SIG-M5 treated with dmso at 0.1 percent for 504 hours (cell line): ENCODE data around the gene APOL1.
"Not testable (repeated sequence)": the region's sequence is repeated elsewhere in the genome, so short reads cannot be mapped to it uniquely, and the experiment has no call there.

Source experiments
- DNase-seq: peaks from one replicate; lab custom pipeline; 2025; ENCODE audit not compliant: unreplicated experiment; lab: John Stamatoyannopoulos, UW

APOL1 gene

DNA sequence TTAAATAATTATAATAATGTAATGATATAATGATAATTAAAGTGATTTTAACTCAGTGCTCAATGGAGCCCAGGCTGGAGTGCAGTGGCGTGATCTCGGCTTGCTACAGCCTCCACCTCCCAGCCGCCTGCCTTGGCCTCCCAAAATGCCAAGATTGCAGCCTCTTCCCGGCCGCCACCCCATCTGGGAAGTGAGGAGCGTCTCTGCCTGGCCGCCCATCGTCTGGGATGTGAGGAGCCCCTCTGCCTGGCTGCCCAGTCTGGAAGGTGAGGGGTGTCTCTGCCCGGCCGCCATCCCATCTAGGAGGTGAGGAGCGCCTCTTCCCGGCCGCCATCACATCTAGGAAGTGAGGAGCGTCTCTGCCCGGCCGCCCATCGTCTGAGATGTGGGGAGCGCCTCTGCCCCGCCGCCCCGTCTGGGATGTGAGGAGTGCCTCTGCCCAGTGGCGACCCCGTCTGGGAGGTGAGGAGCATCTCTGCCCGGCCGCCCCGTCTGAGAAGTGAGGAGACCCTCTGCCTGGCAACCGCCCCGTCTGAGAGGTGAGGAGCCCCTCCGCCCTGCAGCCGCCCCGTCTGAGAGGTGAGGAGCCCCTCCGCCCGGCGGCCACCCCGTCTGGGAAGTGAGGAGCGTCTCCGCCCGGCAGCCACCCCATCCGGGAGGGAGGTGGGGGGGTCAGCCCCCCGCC lies 37.6 kb downstream of the APOL1 start:
- not testable (repeated sequence) for DNase-seq

DNA sequence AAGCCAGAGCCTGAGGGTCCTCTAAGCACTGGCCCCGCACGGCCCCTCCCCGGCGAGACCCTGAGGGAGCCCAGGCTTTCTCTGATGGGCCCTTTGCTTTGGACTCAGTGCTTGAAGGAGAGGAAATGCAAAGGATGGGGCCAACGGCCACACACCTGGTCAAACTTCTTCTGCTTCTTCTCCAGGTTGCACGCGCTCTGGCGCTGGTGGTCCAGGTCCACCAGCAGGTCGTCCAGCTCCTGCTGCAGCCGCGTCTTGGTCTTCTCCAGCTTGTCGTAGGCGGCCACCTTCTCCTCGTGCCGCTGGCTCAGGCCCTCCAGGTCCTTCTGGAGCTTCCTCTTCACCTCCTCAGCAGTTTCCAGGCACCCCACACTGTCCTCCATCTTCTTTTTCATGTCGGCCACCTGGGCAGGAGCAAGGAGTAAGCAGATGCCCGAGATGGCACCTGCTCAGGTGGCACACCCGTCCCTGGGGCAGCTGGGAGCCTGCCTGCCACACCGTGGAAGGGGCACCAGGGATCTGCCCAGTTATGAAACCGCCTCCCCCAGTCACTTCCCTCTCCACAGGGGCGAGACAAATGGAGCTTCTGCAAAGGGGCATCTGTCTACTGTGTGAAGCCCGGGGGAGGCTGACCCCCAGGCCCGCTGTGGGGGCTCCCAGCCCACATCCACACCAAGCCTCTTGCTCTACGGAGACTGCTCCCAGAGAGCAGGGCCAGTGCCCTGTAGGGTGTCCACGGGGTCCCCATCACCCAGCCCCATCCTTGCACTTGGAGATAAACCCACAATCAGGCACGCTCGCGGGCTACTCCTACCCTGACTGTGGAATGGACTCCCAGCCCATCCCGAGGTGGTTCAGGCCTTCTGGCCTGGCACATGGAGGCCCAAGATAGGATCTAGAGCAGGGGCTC lies 39.2 kb downstream of the APOL1 start:
- DNase-seq: no peak

GRCh38 chr22:36292823-36293530 lies 40.0 kb downstream of the APOL1 start:
- no peak for DNase-seq

DNA sequence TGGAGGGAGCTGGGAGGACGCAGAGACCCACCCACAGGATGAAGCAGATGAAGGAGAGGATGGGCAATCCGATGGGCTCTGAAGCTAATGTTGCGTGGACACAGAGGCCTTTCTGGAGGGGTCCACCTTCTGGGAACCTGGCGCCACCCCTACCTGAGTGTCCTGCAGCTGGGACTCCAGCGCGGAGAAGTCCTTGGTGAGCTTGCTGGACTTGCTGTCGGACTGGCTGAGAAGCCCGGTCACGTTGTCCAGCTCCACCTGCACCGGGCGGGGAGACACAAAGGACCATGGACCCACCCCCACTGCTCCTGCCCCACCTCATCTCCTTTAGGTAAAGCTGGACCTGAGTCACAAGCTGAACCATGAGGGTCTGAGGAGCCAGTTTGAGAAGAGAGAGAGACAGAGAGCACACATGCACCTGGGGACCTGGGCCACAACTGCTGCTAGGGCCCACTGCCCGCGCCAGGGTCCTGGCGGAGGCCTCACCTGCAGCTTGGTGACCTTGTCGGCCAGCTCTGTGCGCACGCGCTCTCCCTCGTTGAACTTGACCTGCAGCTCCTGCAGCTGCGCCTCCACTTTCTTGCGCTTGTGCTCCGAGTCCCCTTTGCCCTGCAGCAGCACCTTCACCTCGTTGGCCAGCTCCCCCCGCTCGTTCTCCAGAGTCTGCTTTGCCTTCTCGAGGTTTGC lies 40.8 kb downstream of the APOL1 start:
- no peak for DNase-seq

- DNase-seq: no peak
These were observed 41.3 kb downstream of the APOL1 start for GRCh38 chr22:36294293-36294620.

DNA sequence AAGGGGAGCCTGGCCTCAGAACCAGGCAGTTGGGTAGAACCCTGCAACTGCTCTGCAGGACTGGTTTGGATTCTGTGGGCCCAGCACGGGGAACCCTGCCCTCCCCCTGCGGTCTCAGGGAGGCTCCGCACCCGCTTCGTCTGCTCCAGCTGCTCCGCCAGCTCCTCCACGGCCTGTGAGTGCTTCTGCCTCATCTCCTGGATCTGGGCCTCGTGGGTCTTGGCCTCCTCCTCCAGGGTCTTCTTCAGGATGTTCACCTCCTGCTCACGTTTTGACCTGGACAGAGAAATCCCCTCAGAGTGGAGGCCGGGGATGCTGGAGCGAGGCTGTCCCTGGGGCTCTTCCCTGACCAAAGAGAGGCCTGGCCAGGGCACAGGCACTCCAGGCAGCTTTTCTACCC lies 41.9 kb downstream of the APOL1 start:
- no peak for DNase-seq

- no peak for DNase-seq
These were observed 42.3 kb downstream of the APOL1 start for GRCh38 chr22:36295247-36295646.

DNA sequence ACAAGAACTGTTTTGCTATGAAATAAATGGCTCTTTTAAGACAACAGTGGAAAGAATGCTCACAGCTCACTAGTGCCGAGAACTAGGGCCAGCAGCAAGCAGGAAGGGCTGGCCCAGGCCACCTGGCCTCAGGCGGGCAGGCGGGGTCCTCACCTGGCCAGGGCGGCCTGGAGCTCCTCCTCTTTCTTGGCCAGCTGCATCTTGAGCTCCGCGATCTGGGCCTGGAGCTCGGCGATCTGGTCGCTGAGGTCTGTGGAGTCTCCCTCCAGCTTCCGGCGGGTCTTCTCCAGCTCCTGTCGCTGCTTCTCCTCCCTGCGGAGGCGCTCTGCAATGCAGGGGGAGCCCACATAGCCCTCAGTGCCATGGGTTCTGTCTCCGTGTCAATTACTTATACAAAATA lies 43.8 kb downstream of the APOL1 start:
- no peak for DNase-seq

DNA sequence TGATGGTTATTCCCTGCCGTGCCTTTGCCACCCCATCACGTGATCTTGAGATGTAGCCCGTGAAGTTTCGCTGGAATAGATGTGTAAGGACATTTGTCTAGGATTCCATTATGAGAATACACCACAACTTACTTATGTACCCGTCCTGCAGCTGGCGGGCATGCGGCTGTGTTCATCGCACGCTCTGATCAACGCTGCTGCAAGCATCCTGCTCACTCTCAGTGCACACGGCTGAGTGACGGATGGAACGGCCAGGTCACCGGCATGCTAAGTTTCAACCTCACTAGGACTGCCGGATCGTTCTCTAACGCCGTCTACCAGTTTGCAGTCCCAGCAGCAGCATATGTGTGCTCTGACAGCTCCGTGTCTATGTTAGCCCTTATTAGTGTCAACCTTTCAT lies 44.6 kb downstream of the APOL1 start:
- no peak for DNase-seq

- no peak for DNase-seq
These were observed 45.2 kb downstream of the APOL1 start for GRCh38 chr22:36298118-36298517.

DNA sequence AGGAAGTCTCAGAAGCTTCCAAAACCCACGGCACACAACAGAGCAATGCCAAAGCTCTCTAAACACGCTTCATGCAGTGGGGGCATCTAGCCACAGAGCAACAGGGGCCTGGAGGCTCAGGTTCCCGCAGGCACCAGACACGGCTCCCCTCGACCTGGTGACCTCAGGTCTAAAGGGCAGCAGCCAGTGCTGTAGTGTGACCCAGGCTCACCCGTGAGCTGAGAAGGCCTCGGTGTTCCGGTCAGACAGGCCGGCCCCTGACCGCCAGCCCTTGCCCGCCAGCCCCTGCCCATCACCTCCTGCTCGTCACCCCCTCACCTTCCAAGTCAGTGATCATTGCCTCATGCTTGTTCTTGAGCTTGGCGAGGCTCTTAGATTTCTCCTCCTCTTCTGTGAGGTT lies 45.7 kb downstream of the APOL1 start:
- DNase-seq: no peak

DNA sequence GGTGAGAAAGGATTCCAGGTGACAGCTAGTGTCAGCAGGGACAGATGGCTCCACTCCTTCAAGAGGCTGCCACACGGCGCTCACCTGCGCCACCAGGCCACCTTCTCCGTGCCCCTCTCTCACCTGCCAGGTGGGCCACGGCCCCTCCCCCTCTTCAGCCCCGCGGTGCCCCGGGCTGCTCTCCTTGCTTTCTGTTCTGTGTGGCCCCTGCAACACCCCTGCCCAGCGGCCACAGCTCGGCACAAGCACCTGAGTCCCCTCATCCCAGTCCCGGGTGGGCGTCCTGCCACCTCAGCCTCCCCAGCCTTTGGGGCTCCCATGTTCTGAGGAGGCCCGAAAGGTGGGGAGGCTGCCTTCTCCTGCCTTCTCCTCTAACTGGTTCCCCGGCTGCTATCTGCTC lies 46.4 kb downstream of the APOL1 start:
- no peak for DNase-seq

DNA sequence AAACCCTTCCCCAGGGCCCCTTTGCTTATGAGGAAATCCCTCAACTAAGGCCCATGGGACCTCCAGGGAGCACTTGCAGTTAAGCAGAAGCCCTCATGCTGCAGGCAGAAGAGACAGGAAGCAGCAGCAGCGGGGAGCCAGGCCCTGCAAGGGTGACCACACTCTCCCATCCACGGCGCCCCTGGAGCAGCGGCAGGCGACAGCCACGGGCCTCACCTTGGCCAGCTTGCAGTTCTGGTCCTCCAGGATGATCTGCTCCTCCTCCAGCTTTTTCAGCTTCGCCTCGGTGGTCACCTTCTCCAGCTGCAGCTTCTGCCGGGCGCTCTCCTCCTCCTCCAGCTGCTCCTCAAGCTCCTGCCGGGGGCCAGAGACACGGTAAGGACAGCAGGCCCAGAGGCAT lies 47.0 kb downstream of the APOL1 start:
- DNase-seq: no peak

- no peak for DNase-seq
These were observed 47.7 kb downstream of the APOL1 start for GRCh38 chr22:36300396-36301212.

GRCh38 chr22:36301384-36301828 lies 48.5 kb downstream of the APOL1 start:
- peak; percentile 45 for DNase-seq

DNA sequence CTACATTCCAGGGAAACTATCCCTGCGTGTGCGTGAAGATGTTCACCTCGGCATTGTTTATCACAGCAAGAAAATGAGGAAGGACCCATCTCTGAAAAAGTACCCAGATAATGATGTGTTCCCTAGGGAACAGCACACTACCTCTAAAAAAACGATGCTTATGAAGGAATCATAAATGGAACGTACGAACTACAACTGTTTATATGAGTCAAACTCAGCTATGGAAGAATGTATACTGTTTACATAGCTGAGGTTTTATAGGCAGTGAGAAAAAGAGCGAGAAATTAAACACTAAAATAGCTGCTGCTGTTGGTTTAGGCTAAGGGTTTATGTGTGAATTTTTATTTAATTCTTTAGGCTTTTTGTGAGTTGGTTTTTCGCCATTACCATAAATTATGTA lies 48.9 kb downstream of the APOL1 start:
- DNase-seq: no peak

DNA sequence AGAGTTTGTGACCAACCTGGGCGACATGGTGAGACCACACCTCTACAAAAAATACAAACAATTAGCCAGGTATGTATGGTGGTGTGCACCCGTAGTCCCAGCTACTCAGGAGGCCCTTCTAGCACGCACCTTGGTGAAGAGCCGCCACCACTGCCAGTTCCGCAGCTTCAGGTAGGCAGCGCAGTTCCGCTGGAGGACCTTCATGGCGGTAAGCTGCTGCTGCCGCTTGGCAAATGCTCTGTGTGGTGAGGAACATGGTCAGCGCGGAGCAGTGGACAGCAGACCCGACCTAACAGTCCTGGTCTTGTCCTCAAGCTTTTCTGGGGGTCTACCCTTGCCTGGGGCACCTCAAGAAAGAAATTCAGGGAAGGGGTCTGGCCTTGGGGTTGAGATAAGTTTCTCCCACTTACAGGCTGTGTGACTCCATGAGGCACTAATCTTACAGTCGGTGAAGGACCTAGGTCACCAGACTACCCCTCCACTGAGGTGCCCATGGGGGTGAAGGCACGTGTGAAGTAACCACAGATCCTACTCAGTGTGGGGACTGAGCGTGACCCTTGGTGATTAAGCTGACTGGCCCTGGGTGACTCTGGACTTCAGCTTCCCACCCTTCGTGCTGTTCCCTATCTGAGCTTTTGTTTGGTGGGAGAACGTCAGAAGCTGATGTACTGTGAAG lies 49.6 kb downstream of the APOL1 start:
- DNase-seq: no peak

- no peak for DNase-seq
These were observed 50.2 kb downstream of the APOL1 start for GRCh38 chr22:36303115-36303467.

DNA sequence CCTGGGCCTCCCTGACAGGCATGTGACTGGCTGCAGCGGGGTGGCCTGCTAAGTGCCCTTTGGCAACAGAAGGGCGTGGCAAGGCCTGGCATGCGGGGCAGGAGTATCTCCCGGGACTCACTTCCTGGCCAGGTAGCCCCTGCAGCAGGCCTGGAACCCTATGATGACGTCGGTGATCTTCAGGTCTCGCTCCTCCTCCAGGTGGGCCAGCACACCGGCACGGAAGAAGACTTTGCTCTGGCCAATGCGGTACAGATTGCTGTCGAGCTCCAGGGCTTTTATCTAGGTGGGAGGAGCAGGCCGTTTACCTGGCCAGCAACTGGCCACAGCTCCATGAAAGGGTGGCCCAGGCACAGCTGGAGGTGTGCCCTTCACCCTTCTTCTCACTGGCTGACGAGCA lies 50.9 kb downstream of the APOL1 start:
- no peak for DNase-seq

DNA sequence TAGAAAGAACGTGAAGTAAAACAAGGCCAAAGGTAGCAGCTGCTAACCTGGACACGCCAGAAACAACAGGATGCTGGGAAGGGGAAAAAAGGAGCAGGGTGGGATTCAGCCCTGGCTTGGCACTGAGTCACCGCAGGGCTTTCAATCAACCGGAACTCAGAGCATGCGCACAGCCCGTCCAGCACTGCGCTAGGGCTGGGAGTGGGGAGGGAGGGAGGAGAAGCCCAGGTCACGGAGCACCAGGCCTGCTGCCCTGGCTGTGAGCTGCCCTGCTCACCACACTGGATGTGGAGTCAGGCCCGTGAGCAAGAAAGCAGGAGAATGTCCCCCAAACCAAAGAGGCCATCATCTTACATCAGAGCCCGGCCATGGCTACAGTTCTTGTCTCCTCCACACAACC lies 51.5 kb downstream of the APOL1 start:
- DNase-seq: no peak
